Stimulated activated CD8-positive, alpha-beta memory T cell treated with anti-CD3 and anti-CD28 coated beads, Interleukin-12 subunit alpha, Interleukin-12 subunit beta, amount 100 ng/mL, for 4 hours (primary cell): ENCODE data around the gene TEKT4.
"Not testable (repeated sequence)": the region's sequence is repeated elsewhere in the genome, so short reads cannot be mapped to it uniquely, and the experiment has no call there.

Source experiments
- DNase-seq: peaks from one replicate; pipeline ENCODE4 v3.0.0-alpha.2; 2020; ENCODE audit warnings: low read depth

The TEKT4 gene

DNA sequence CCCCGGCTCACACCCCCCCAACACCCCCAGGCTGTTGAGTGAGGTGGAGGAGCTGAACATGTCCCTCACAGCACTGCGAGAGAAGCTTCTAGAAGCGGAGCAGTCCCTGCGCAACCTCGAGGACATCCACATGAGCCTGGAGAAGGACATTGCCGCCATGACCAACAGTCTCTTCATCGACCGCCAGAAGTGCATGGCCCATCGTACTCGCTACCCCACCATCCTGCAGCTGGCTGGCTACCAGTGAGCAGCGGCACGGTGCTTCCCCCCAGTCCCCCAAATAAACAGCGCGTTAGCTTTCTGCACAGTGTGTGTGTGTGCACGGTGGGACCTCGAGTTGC lies 5.3 kb downstream of the TEKT4 start:
- DNase-seq: no peak

DNA sequence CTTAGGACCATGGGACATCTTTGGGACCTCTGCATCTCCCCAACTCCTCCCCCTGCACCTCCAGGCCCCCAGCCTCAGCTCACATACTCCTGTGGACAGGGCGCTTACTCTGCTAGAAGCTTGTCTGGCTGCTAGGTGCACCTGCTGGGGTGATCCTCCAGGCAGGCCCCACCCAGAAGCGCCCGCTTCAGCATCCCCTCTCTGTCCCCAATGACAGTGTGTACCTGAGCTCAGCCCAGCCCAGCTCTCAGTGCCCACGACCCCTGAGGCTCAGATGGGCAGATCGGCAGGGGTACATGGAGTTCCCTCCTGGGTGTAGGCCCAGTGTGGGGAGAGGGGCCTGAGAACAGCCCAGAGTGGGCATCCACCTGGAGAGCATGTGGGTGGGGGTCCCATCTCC lies 5.9 kb downstream of the TEKT4 start:
- DNase-seq: no peak

DNA sequence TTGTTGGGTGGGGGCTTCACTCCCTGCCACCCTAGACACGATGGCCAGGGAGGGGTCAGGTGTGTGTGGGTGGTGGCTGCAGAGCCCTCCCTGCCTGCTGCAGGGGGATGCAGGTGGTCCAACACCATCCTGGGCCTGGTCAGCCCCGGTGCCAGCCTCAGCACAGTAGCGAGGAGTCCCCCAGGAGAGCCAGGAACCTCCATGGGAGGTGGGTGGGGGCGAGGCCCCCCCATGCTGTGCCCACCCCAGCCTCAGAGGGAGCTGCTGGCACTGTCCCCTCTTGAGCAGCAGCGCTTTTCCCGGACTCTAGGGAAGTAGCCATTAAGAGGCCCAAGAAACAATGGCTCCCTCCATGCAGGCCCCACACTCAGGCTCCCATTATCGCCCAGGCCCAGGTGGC lies 7.3 kb downstream of the TEKT4 start:
- DNase-seq: not testable (repeated sequence)

DNA sequence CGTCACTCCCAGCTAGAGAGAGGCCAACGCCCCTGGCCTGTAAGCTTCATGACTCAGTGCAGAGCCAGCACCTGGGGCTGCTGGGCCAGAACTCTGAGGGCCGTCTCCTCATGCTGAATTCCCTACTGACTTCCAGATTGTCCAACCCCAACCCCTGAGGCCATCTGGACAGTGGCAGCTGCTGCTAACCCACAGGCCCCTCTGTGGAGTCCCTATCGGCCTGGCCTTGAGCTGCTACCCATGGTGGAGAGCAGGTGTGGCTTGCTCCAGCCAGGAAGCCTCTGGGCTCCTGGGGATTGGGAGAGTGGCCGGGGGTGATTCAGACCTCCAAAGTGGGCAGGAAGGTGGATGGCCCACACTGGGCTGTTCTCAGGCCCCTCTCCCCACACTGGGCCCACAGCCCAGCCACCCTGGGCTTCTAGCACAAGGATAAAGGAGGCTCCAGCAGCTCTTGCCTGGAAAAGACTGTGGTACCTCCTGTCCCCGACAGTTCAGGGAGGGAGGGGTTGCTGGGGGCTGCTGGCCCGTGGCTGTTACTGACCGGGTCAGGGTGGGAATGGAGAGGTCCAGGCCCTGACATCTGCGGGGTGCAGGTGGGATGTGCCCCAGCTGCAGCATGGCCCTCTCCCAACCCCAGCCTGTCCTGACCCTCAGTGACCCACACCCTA lies 8.2 kb downstream of the TEKT4 start:
- DNase-seq: no peak

DNA sequence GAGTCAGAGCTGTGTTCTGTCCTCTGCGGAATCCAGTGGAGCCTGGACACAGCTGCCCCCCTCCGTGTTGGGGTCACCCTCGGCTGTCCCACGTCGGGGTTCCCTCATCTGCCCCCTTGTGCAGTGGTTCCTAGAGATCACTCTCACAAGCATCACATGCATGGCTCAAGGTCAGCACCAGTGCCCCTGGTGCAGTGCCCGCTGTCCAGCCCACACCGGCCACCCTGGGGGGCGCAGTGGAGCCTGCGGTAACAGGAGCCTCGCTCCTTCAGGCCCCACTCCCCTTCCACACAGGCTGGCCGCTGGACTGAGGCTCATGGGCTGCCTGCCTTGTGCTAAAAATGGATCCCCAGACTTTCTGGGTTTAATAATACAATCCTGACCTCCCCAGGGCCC lies 8.8 kb downstream of the TEKT4 start:
- DNase-seq: no peak

DNA sequence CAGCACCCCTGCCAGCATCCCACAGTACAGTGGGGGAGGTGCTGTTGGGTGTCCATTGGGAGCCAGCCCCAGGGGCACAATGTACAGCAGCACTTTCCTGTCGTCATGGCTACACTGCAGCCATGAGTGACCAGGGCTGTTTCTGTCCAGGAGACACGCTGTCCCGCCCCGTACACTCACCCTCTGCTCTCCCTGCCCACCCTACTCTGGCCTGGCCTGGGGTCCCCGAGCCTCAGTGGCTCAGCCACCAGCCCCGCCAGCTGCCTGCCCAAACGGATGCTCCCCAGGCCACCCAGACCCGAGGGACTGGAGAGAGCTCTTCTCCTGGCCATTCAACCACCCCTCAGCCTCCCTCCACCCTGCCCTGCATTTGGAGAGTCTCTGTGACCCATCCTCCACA lies 9.3 kb downstream of the TEKT4 start:
- no peak for DNase-seq

DNA sequence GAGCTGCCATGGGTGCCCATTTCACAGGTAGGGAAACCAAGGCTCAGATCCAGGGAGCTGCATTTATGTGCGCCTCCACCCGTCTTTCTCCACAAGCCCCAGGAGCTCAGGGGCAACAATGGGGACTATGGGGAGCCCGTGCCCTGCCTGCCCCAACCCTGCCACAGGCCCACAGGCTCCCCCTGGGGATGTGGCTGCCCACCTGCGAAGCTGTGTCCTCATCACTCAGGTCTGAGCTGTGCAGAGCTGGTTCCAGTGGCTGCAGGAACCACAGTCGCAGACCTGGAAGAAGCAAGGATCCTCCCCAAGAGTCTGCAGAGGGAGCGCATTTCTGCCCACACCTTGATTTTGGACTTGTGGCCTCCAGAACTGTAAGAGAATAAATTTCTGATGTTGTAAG lies 9.8 kb downstream of the TEKT4 start:
- DNase-seq: no peak

DNA sequence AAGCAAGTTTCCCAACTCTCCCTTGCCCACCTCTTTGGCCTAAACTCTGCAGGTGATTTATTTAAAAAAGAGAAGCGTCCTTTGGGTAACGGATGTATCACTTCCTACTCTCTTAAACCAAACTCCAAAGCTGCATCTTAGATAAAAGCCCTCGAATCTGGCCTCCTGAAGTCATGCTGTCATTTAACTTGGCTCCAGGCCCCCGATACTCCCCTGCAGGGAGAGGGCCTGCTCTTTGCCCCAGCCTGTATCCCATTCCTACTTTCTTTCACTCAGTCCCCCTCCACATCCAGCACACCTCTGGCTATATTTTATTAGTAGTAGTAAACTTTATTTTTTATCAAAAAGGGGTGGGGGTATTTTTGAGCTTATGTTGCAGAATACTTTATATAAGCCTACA lies 19.0 kb downstream of the TEKT4 start:
- no peak for DNase-seq

DNA sequence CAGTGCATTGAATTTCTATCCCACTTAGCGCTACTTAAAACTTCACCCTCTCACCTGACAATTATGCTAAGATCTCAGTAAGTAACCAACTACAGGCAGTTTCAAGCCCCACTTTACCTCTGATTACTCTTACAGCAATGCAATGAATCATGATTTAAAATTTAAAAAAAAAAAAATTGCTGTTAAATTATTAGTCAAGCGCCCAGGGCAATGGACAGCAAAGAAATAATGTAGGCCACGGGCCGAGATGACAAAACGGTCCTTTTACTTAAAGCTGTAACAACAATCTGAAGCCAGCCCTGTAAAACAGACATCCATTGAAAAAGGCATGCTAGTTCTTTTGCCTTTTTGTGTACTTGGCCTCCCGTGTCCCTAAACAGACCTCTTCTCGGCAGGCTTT lies 24.0 kb downstream of the TEKT4 start:
- DNase-seq: not testable (repeated sequence)

DNA sequence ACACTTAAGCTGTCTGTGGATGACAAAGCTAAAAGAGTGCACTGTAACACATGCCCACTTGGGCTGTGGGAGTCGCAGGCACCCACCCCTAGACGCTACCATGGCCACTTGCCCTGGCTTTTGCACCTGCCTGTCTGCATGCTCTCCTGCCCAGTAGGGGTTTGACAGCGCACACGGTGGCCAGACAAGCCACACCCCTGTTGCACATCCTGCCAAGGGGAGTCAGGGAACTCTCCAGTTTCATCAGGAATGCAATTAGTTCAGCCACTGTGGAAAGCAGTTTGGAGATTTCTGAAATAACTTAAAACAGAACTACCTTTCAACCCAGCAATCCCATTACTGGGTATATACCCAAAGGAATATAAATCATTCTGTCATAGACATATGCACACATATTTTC lies 35.7 kb downstream of the TEKT4 start:
- not testable (repeated sequence) for DNase-seq

DNA sequence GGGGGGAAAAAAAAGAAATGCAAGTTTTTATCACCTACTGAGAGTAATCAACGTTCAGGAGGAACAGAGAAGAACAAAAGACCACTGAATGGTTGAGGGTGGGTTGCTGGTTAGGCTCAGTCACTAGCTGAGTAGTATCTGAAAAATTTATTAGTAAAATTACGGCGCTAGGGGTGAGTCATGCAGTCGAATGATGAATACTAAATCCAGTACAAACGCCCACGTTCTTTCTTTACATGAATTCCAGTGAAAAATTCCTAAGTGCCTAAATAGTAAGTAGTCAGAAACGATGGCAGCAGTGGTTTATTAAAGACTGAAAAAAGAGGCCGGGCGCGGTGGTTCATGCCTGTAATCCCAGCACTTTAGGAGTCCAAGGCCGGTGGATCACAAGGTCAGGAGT lies 52.0 kb downstream of the TEKT4 start:
- no peak for DNase-seq

DNA sequence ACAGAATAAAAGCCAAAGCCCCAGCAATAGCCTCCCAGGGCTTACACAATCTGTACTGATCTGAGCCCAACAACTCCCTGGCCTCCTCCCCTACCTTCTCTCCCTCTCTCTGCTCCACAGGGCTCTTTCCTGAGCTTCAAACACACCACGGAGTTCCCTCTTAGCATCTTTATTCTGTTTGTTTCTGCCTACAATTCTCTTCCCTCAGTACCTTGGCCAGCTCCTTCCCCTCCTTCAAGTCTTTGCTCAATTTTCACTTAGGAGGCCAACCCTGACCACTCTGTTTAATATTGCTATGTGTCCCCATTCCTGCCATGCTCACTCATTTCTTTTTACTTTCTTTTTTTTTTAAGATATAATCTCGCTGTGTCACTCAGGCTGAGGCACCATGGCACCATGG lies 53.8 kb downstream of the TEKT4 start:
- not testable (repeated sequence) for DNase-seq
